T-helper 1 cell treated with Interleukin-12 subunit alpha and Interleukin-12 subunit beta and Interleukin-4 antibody, amounts not matched to agents 30 ng/mL and 1 ng/mL, for 36 hours (primary cell): Measurements from ENCODE around the gene PCDHAC2. TPM values are rescaled to one million over a fixed set of nuclear protein-coding genes. Genes with fewer than 3 reads are reported as not detected.

ENCODE experiments used
- intact Hi-C: fragments of 100-400 bp; cut with micrococcal nuclease; formaldehyde crosslinking; loops from one replicate; pipeline ENCODE4 v1.15.1; 2024
- total RNA-seq: library from RNA; stranded (reverse); gene quantifications from 2 replicates; pipeline ENCODE4 v1.2.3, GENCODE V29; 2022

The PCDHAC2 gene
- total RNA-seq, 1 donor from 2014 or later = not detected

- intact Hi-C loops = no loop called here
Measured at GRCh38 chr5:140988100-140988499, 21.8 kb downstream of the PCDHAC2 start.

- intact Hi-C loops = no loop called here
Measured at GRCh38 chr5:140988608-140989007, 22.3 kb downstream of the PCDHAC2 start.

- intact Hi-C loops = no loop called here
Measured at GRCh38 chr5:140989254-140990020, 23.2 kb downstream of the PCDHAC2 start.

GRCh38 chr5:140992828-140993227 is 26.6 kb downstream of the PCDHAC2 start:
- intact Hi-C loops = no loop called here

GRCh38 chr5:140996060-140996459 is 29.8 kb downstream of the PCDHAC2 start:
- intact Hi-C loops = no loop called here

- intact Hi-C loops = no loop called here
Measured at GRCh38 chr5:140998921-140999410, 32.7 kb downstream of the PCDHAC2 start.

- intact Hi-C loops = no loop called here
Measured at GRCh38 chr5:141001446-141001843, 35.2 kb downstream of the PCDHAC2 start.

GRCh38 chr5:141001844-141002604 is 35.7 kb downstream of the PCDHAC2 start:
- intact Hi-C loops = no loop called here

- intact Hi-C loops = no loop called here
Measured at GRCh38 chr5:141002605-141002965, 36.3 kb downstream of the PCDHAC2 start.

- intact Hi-C loops = no loop called here
Measured at GRCh38 chr5:141003031-141003430, 36.8 kb downstream of the PCDHAC2 start.

- intact Hi-C loops = no loop called here
Measured at GRCh38 chr5:141003791-141004611, 37.7 kb downstream of the PCDHAC2 start.

GRCh38 chr5:141007791-141008190 is 41.5 kb downstream of the PCDHAC2 start:
- intact Hi-C loops = no loop called here

GRCh38 chr5:141010047-141010793 is 43.9 kb downstream of the PCDHAC2 start:
- intact Hi-C loops = no loop called here

GRCh38 chr5:141017943-141018342 is 51.7 kb downstream of the PCDHAC2 start:
- intact Hi-C loops = no loop called here

Other genes starting within 250 kb of the PCDHAC2 start
- gene PCDHA1, start 180.3 kb upstream of the PCDHAC2 start, total RNA-seq = not detected in 2 replicates
- not detected in 2 replicates for gene PCDHA2, start 171.6 kb upstream of the PCDHAC2 start, total RNA-seq
- not detected in 2 replicates for gene PCDHA3, start 165.4 kb upstream of the PCDHAC2 start, total RNA-seq
- gene PCDHA4, start 159.4 kb upstream of the PCDHAC2 start, total RNA-seq = not detected in 2 replicates
- not detected in 2 replicates for gene PCDHA5, start 144.9 kb upstream of the PCDHAC2 start, total RNA-seq
- not detected in 2 replicates for gene PCDHA6, start 138.5 kb upstream of the PCDHAC2 start, total RNA-seq
- gene PCDHA7, start 132.2 kb upstream of the PCDHAC2 start, total RNA-seq = not detected in 2 replicates
- not detected in 2 replicates for gene PCDHA8, start 125.3 kb upstream of the PCDHAC2 start, total RNA-seq
- not detected in 2 replicates for gene PCDHA9, start 118.1 kb upstream of the PCDHAC2 start, total RNA-seq
- gene PCDHA10, start 110.6 kb upstream of the PCDHAC2 start, total RNA-seq = not detected in 2 replicates
- gene PCDHA11, start 97.5 kb upstream of the PCDHAC2 start, total RNA-seq = not detected in 2 replicates
- not detected in 2 replicates for gene PCDHA12, start 91.2 kb upstream of the PCDHAC2 start, total RNA-seq
- not detected in 2 replicates for gene PCDHA13, start 84.4 kb upstream of the PCDHAC2 start, total RNA-seq
- not detected in 2 replicates for gene PCDHAC1, start 40.2 kb upstream of the PCDHAC2 start, total RNA-seq
- gene PCDHB1, start 84.9 kb downstream of the PCDHAC2 start, total RNA-seq = not detected in 2 replicates
- 0.07 TPM in 1 of 2 replicates, not detected in the other for gene PCDHB2, start 128.1 kb downstream of the PCDHAC2 start, total RNA-seq
- not detected in 2 replicates for gene PCDHB3, start 134.0 kb downstream of the PCDHAC2 start, total RNA-seq
- gene PCDHB4, start 155.3 kb downstream of the PCDHAC2 start, total RNA-seq = not detected in 2 replicates
- not detected in 2 replicates for gene PCDHB5, start 168.7 kb downstream of the PCDHAC2 start, total RNA-seq
- gene PCDHB6, start 183.6 kb downstream of the PCDHAC2 start, total RNA-seq = not detected in 2 replicates
- not detected in 2 replicates for gene PCDHB7, start 206.2 kb downstream of the PCDHAC2 start, total RNA-seq
- gene PCDHB8, start 211.3 kb downstream of the PCDHAC2 start, total RNA-seq = not detected in 2 replicates
- not detected in 2 replicates for gene PCDHB16, start 215.9 kb downstream of the PCDHAC2 start, total RNA-seq
- gene PCDHB9, start 220.7 kb downstream of the PCDHAC2 start, total RNA-seq = not detected in 2 replicates
- not detected in 2 replicates for gene PCDHB10, start 225.9 kb downstream of the PCDHAC2 start, total RNA-seq
- gene PCDHB11, start 233.2 kb downstream of the PCDHAC2 start, total RNA-seq = not detected in 2 replicates
- gene PCDHB12, start 242.2 kb downstream of the PCDHAC2 start, total RNA-seq = not detected in 2 replicates
- gene PCDHB13, start 247.4 kb downstream of the PCDHAC2 start, total RNA-seq = not detected in 2 replicates